Trophoblast cell (in vitro differentiated cells and primary cell): Measurements from ENCODE around the gene LRRC2.

ENCODE experiments used
- DNase-seq, 2 donors: peaks; one replicate each; pipeline ENCODE4 v3.0.0-alpha.2; 2016
- H2AFZ ChIP-seq: 2 replicates; pipeline ENCODE4 v1.6.1; 2013; ENCODE audit warnings: low read length, moderate library complexity, mild to moderate bottlenecking; ENCODE audit not compliant: insufficient read depth, poor library complexity
- H2AK5ac ChIP-seq: 2 replicates; pipeline ENCODE4 v1.6.1; 2013; ENCODE audit warnings: mild to moderate bottlenecking, low read length
- H2BK120ac ChIP-seq: 2 replicates; pipeline ENCODE4 v1.6.1; 2013; ENCODE audit warnings: low read length, mild to moderate bottlenecking, moderate library complexity; ENCODE audit not compliant: insufficient read depth, poor library complexity
- H2BK12ac ChIP-seq: 2 replicates; pipeline ENCODE4 v1.6.1; 2013; ENCODE audit warnings: mild to moderate bottlenecking, low read length, moderate library complexity
- H2BK5ac ChIP-seq: 2 replicates; pipeline ENCODE4 v1.6.1; 2013; ENCODE audit warnings: low read length, low read depth, moderate library complexity, mild to moderate bottlenecking; ENCODE audit not compliant: poor library complexity
- H3K14ac ChIP-seq: 2 replicates; pipeline ENCODE4 v1.6.1; 2013; ENCODE audit warnings: mild to moderate bottlenecking, low read length
- H3K18ac ChIP-seq: 2 replicates; pipeline ENCODE4 v1.6.1; 2013; ENCODE audit warnings: mild to moderate bottlenecking, low read length
- H3K23ac ChIP-seq: 2 replicates; pipeline ENCODE4 v1.6.1; 2013; ENCODE audit warnings: low read length
- H3K27ac ChIP-seq: 2 replicates; pipeline ENCODE4 v1.5.1; 2013; ENCODE audit warnings: low read depth, mild to moderate bottlenecking, inconsistent platforms, low read length, moderate library complexity
- H3K27me3 ChIP-seq: 2 replicates; pipeline ENCODE4 v1.6.1; 2013; ENCODE audit warnings: inconsistent platforms, mild to moderate bottlenecking, low read length, moderate library complexity; ENCODE audit not compliant: insufficient read depth
- H3K36me3 ChIP-seq, 2 experiments: 1 replicate in 1 of 2; 2 replicates in 1 of 2; pipeline ENCODE4 v1.6.1; 2013; ENCODE audit warnings: low read length in 2 of 2, mild to moderate bottlenecking in 2 of 2, moderate library complexity in 1 of 2; ENCODE audit not compliant: insufficient read depth in 2 of 2, control insufficient read depth in 1 of 2
- H3K4ac ChIP-seq: 2 replicates; pipeline ENCODE4 v1.6.1; 2013; ENCODE audit warnings: low read depth, mild to moderate bottlenecking, low read length, moderate library complexity
- H3K4me1 ChIP-seq, 2 experiments: 1 replicate in 1 of 2; 2 replicates in 1 of 2; pipeline ENCODE4 v1.6.1; 2013; ENCODE audit warnings: low read length in 2 of 2, mild to moderate bottlenecking in 2 of 2, moderate library complexity in 1 of 2; ENCODE audit not compliant: insufficient read depth in 2 of 2, control insufficient read depth in 1 of 2
- H3K4me2 ChIP-seq: 2 replicates; pipeline ENCODE4 v1.6.1; 2013; ENCODE audit warnings: inconsistent platforms, mild to moderate bottlenecking, low read length, moderate library complexity
- H3K4me3 ChIP-seq: 2 replicates; pipeline ENCODE4 v1.5.1; 2013; ENCODE audit warnings: mild to moderate bottlenecking, low read depth, low read length, inconsistent platforms
- H3K79me1 ChIP-seq: one replicate; pipeline ENCODE4 v1.6.1; 2013; ENCODE audit warnings: low read length
- H3K79me2 ChIP-seq: 2 replicates; pipeline ENCODE4 v1.6.1; 2013; ENCODE audit warnings: low read length, mild to moderate bottlenecking; ENCODE audit not compliant: control insufficient read depth, insufficient read depth, poor library complexity
- H3K9ac ChIP-seq: 2 replicates; pipeline ENCODE4 v1.6.1; 2013; ENCODE audit warnings: mild to moderate bottlenecking, low read length
- H3K9me3 ChIP-seq: 2 replicates; pipeline ENCODE4 v1.6.1; 2013; ENCODE audit warnings: low read depth, mild to moderate bottlenecking, control low read depth, inconsistent platforms, low read length; ENCODE audit not compliant: insufficient read depth
- H4K12ac ChIP-seq: 2 replicates; pipeline ENCODE4 v1.6.1; 2013; ENCODE audit warnings: low read depth, mild to moderate bottlenecking, low read length, moderate library complexity
- H4K8ac ChIP-seq: 2 replicates; pipeline ENCODE4 v1.6.1; 2013; ENCODE audit warnings: low read depth, mild to moderate bottlenecking, low read length, moderate library complexity
- H4K91ac ChIP-seq: one replicate; pipeline ENCODE4 v1.6.1; 2013; ENCODE audit warnings: low read depth, mild to moderate bottlenecking, low read length, moderate library complexity
- WGBS: extraction: QIAGEN DNeasy Blood & Tissue Kit; methylation state at CpG from one replicate; pipeline ENCODE4 v1.1.7; 2013; ENCODE audit warnings: missing lambda C conversion rate; ENCODE audit not compliant: insufficient read length, insufficient coverage; ENCODE audit errors: extremely low coverage; 5-methylcytosine and 5-hydroxymethylcytosine counted together

The LRRC2 gene

DNA sequence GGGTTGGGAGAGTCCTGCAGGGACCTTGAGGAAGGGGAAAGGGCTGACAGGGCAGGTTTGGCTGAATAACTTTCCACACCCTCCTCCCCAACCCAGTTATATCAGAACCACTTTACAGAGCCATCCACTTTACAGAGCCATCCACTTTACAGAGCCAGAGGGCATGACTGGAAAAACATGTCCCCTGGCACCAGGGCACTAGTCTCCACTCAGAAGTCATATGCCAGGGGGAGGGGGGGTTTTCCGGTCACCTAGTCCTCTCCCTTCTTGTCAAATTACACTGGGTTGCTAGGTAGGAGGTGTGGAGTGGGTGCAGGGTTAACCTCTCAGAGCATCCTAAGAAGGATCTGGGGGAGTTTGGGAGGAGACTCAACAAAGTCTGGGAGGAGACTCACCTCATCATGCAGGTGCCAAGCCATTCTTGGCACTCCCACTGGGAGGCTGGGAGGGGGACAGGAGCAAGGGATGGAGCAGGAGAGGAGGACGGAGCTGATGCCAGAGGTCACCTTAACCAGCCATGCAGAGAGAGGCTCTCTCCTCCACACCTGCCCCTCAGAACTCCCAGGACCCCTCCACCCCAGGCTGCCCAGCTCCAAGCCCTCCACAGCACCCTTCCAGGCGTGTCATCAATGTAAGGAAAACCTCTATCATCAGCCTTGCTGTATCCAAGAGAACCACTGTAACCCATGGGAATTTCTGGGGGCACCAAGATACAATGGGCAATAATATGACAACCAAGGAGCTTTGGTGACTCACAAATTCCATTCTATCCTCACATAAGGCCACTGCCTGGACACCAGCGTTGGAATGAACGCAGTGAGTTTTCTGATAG, 1.7 kb downstream of the LRRC2 start:
- Histone ChIP-seq H2AFZ (no peak overlapping the region), H3K4me1 (peaks cover 8 to 11% of the 10 kb centered on the region in 2 experiments), H3K79me2 (no peaks in the 10 kb centered on the region), H3K27ac (no peak overlapping the region), H2BK12ac (no peak overlapping the region), H3K23ac (no peak overlapping the region), H4K8ac (no peak overlapping the region), H4K12ac (no peak overlapping the region), H3K36me3 (no peaks in the 10 kb centered on the region), H4K91ac (no peak overlapping the region), H3K79me1 (no peaks in the 10 kb centered on the region), H3K4me2 (no peak overlapping the region), H3K18ac (no peak overlapping the region), H3K14ac (no peak overlapping the region), H3K27me3 (no peaks in the 10 kb centered on the region), H2AK5ac (no peak overlapping the region), H3K4me3 (no peak overlapping the region), H3K9ac (no peak overlapping the region), H3K4ac (no peak overlapping the region), H3K9me3 (no peaks in the 10 kb centered on the region), H2BK5ac (no peak overlapping the region), H2BK120ac (no peak overlapping the region)
- DNase-seq: no peak
- no CpG with 5 or more reads among the region's 5 CpGs for WGBS

- Histone ChIP-seq H3K4me1 (peaks cover 8 to 11% of the 10 kb centered on the region in 2 experiments), H3K23ac (no peak overlapping the region), H4K91ac (no peak overlapping the region), H2AFZ (no peak overlapping the region), H2BK12ac (no peak overlapping the region), H2AK5ac (no peak overlapping the region), H2BK5ac (no peak overlapping the region), H3K79me2 (no peaks in the 10 kb centered on the region), H3K14ac (no peak overlapping the region), H3K4me2 (no peak overlapping the region), H3K4ac (no peak overlapping the region), H4K12ac (no peak overlapping the region), H3K18ac (no peak overlapping the region), H3K4me3 (no peak overlapping the region), H3K9ac (no peak overlapping the region), H4K8ac (no peak overlapping the region), H3K27ac (no peak overlapping the region), H3K36me3 (no peaks in the 10 kb centered on the region), H3K79me1 (peaks cover 2% of the 10 kb centered on the region), H3K27me3 (no peaks in the 10 kb centered on the region), H2BK120ac (no peak overlapping the region), H3K9me3 (no peaks in the 10 kb centered on the region)
- no CpG with 5 or more reads among the region's 1 CpG for WGBS
- DNase-seq: no peak
Measured at GRCh38 chr3:46561951-46562350, 4.2 kb downstream of the LRRC2 start.

- no peak overlapping the region for H3K27ac ChIP-seq
- no peak overlapping the region for H3K4me3 ChIP-seq
- H4K8ac ChIP-seq: no peak overlapping the region
- H2BK5ac ChIP-seq: no peak overlapping the region
- no peak overlapping the region for H2AFZ ChIP-seq
- no peak overlapping the region for H4K91ac ChIP-seq
- H3K9me3 ChIP-seq: no peaks in the 10 kb centered on the region
- no peak for DNase-seq
- no peak overlapping the region for H4K12ac ChIP-seq
- H2AK5ac ChIP-seq: no peak overlapping the region
- H3K4me1 ChIP-seq: peaks cover 8 to 11% of the 10 kb centered on the region in 2 experiments
- H3K4me2 ChIP-seq: no peak overlapping the region
- H3K23ac ChIP-seq: no peak overlapping the region
- no peak overlapping the region for H2BK120ac ChIP-seq
- no peaks in the 10 kb centered on the region for H3K36me3 ChIP-seq
- H3K4ac ChIP-seq: no peak overlapping the region
- H3K18ac ChIP-seq: no peak overlapping the region
- H3K14ac ChIP-seq: no peak overlapping the region
- H3K27me3 ChIP-seq: no peaks in the 10 kb centered on the region
- H3K79me1 ChIP-seq: peaks cover 2% of the 10 kb centered on the region
- no CpG with 5 or more reads among the region's 2 CpGs for WGBS
- H3K79me2 ChIP-seq: no peaks in the 10 kb centered on the region
- H3K9ac ChIP-seq: no peak overlapping the region
- no peak overlapping the region for H2BK12ac ChIP-seq
Measured at GRCh38 chr3:46561511-46561910, 4.6 kb downstream of the LRRC2 start.

GRCh38 chr3:46559091-46559704, 6.9 kb downstream of the LRRC2 start:
- Histone ChIP-seq H2BK120ac (no peak overlapping the region), H3K4me2 (no peak overlapping the region), H3K27me3 (no peaks in the 10 kb centered on the region), H2BK12ac (no peak overlapping the region), H3K18ac (no peak overlapping the region), H4K12ac (no peak overlapping the region), H3K27ac (no peak overlapping the region), H3K4me3 (no peak overlapping the region), H3K9ac (no peak overlapping the region), H3K4ac (no peak overlapping the region), H3K36me3 (no peaks in the 10 kb centered on the region), H3K4me1 (no peaks in the 10 kb centered on the region), H3K79me2 (no peaks in the 10 kb centered on the region), H4K91ac (no peak overlapping the region), H2AK5ac (no peak overlapping the region), H3K23ac (no peak overlapping the region), H2AFZ (no peak overlapping the region), H3K9me3 (no peaks in the 10 kb centered on the region), H3K14ac (no peak overlapping the region), H2BK5ac (no peak overlapping the region), H3K79me1 (peaks cover 2% of the 10 kb centered on the region), H4K8ac (no peak overlapping the region)
- WGBS: no CpG with 5 or more reads among the region's 4 CpGs
- no peak for DNase-seq
